Progenitor cell of endocrine pancreas (in vitro differentiated cells): Measurements from ENCODE around the gene WIPI1. TPM values are rescaled to one million over a fixed set of nuclear protein-coding genes. Genes with fewer than 3 reads are reported as not detected.

Experiments
- DNase-seq: peaks from one replicate; pipeline ENCODE4 v3.0.0; 2021; ENCODE audit warnings: low spot score; ENCODE audit not compliant: unreplicated experiment
- H3K27ac Mint-ChIP-seq: 2 replicates; pipeline ENCODE4 v1.8.0; 2021; ENCODE audit warnings: mild to moderate bottlenecking, moderate library complexity, mixed read lengths
- H3K27me3 Mint-ChIP-seq: 2 replicates; pipeline ENCODE4 v1.8.0; 2021; ENCODE audit warnings: mixed read lengths
- H3K36me3 Mint-ChIP-seq: 2 replicates; pipeline ENCODE4 v1.8.0; 2022; ENCODE audit warnings: mixed read lengths; ENCODE audit not compliant: insufficient read depth
- H3K4me1 Mint-ChIP-seq: 2 replicates; pipeline ENCODE4 v1.8.0; 2021; ENCODE audit warnings: low read depth, mixed read lengths
- H3K4me3 Mint-ChIP-seq: 2 replicates; pipeline ENCODE4 v1.8.0; 2021; ENCODE audit warnings: low read depth, mild to moderate bottlenecking, moderate library complexity, mixed read lengths
- H3K9me3 Mint-ChIP-seq: 2 replicates; pipeline ENCODE4 v1.8.0; 2021; ENCODE audit warnings: low read depth, mixed read lengths
- total RNA-seq: library from RNA; stranded (reverse); gene quantifications from 2 replicates; pipeline ENCODE4 v1.2.1, GENCODE V29; 2021
- TF ChIP-seq, protein P1 (sequence below): fragments of 200-600 bp; sonication (generic); IDR thresholded peaks from one replicate; pipeline ENCODE4 v1.5.0; 2021; ENCODE audit warnings: antibody characterized with exemption, mild to moderate bottlenecking; ENCODE audit not compliant: unreplicated experiment

Gene WIPI1
- total RNA-seq, 1 donor from 2014 or later: 53.5 TPM

DNA sequence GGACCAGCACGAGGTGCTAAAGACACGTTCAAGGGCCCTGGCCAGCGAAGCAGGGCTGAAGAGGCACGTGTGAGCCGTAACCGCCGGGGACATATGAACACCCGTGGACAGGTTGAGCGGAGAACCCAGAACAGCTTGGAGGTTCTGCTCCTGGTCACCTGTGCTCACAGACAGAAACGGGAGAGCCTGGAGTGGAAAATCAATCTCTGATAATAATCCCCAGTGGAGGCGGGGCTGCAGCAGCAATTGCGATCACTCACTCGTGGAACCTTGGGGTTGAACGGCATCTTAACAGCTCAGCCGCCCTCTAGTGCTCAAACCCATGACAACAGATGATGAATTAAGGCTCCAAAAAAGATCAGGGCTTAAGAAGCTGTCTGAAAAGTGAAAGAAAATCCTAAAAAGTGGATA lies 25.6 kb downstream of the WIPI1 start:
- no peak overlapping the region for H3K27ac Mint-ChIP-seq
- TF ChIP-seq, protein P1, sequence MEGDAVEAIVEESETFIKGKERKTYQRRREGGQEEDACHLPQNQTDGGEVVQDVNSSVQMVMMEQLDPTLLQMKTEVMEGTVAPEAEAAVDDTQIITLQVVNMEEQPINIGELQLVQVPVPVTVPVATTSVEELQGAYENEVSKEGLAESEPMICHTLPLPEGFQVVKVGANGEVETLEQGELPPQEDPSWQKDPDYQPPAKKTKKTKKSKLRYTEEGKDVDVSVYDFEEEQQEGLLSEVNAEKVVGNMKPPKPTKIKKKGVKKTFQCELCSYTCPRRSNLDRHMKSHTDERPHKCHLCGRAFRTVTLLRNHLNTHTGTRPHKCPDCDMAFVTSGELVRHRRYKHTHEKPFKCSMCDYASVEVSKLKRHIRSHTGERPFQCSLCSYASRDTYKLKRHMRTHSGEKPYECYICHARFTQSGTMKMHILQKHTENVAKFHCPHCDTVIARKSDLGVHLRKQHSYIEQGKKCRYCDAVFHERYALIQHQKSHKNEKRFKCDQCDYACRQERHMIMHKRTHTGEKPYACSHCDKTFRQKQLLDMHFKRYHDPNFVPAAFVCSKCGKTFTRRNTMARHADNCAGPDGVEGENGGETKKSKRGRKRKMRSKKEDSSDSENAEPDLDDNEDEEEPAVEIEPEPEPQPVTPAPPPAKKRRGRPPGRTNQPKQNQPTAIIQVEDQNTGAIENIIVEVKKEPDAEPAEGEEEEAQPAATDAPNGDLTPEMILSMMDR: peak; percentile 35
- no peak overlapping the region for H3K4me3 Mint-ChIP-seq

DNA sequence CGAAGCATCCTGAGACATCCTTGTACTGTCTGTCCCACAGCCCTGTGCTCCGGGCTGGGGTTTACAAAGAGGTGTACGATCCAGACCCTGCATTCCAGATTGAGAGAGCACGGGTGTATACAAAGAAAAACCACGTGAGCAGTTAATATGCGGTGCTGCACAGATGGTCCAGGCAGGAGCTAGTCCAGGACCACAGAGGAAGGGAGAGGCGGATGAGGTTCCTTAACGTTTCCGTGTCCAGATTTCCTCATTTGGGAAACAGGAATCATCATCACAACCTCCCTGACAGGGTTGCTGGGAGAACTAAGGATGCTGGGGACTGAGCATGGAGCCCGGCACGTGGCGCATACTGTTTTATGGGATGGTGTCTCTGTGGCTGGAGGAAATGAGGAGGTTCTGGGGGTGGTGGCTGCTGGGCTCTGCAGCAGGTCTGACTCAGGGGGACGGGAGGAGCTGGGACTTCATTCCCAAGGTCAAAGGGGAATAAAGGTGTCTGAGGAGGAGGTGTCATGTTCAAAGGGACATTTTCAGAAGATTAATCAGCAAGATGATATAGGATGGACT lies 26.2 kb downstream of the WIPI1 start:
- Mint-ChIP-seq H3K9me3 (no peaks in the 10 kb centered on the region), H3K4me3 (no peak overlapping the region), H3K36me3 (peaks cover 21% of the 10 kb centered on the region), H3K27ac (no peak overlapping the region), H3K27me3 (no peaks in the 10 kb centered on the region), H3K4me1 (peaks cover under 1% of the 10 kb centered on the region)
- DNase-seq: no peak
- TF ChIP-seq, protein P1: no peak

More for the DNA sequence above, 25.6 kb downstream of the WIPI1 start:
- Mint-ChIP-seq H3K4me1 (peaks cover 2% of the 10 kb centered on the region), H3K36me3 (peaks cover 24% of the 10 kb centered on the region), H3K27me3 (no peaks in the 10 kb centered on the region), H3K9me3 (no peaks in the 10 kb centered on the region)
- no peak for DNase-seq

DNA sequence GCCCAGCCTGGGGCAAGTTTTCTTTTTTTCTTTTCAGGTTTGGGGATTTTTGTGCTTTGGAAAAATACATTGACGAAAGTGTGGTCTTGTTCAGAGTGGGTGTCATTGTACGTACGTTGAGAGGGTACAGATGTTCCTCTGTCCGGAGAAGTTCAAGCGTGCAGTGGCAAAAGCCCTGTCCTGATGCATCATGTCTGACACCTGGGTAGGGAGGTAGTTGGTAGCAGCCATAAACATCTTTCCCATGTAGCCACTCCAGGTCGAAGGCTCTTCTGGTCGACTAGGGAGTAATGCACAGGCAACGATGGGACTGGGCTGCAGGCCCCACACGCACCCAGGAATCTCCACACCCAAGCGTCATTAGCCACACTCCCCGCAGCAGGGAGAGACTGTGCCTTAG lies 27.4 kb downstream of the WIPI1 start:
- Mint-ChIP-seq H3K27ac (no peak overlapping the region), H3K27me3 (no peaks in the 10 kb centered on the region), H3K9me3 (no peaks in the 10 kb centered on the region), H3K4me3 (no peak overlapping the region), H3K36me3 (peaks cover 19% of the 10 kb centered on the region), H3K4me1 (no peaks in the 10 kb centered on the region)
- TF ChIP-seq, protein P1: no peak
- DNase-seq: no peak

DNA sequence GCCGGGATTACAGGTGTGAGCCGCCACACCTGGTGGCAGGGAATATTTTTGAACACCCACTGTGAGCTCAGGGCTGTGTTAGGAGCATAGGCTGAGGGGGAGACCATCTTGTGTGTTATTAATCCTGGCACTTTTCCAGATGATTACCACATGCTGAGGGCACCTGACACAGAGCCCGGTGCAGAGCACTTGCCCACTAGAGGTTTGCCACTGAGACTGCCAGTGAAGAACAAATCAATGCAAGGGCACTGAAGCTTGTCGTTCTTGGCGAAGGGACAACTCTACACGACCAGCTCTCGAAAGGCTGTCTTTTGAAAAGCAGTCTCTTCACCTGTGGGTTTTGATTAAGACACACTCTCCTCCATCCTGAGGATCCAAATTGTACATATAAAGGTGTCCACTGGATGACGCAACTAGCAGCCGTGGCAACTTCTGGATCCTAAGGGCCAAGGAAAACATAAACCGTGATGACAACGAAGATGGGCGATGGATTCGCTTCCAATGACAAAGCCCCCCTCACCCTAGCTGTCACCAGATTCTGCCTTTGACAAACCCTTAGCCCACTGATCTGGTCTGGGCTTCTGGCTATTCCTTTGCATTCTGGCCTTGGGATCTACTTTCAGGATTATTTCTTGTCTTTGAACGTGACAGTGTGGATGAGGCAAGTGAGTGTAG lies 28.7 kb downstream of the WIPI1 start:
- peaks cover 19% of the 10 kb centered on the region for H3K36me3 Mint-ChIP-seq
- no peak for DNase-seq
- H3K4me1 Mint-ChIP-seq: no peaks in the 10 kb centered on the region
- H3K27me3 Mint-ChIP-seq: no peaks in the 10 kb centered on the region
- H3K9me3 Mint-ChIP-seq: no peaks in the 10 kb centered on the region
- TF ChIP-seq, protein P1: no peak
- peak overlapping the region; percentile 90 for H3K27ac Mint-ChIP-seq
- no peak overlapping the region for H3K4me3 Mint-ChIP-seq

DNA sequence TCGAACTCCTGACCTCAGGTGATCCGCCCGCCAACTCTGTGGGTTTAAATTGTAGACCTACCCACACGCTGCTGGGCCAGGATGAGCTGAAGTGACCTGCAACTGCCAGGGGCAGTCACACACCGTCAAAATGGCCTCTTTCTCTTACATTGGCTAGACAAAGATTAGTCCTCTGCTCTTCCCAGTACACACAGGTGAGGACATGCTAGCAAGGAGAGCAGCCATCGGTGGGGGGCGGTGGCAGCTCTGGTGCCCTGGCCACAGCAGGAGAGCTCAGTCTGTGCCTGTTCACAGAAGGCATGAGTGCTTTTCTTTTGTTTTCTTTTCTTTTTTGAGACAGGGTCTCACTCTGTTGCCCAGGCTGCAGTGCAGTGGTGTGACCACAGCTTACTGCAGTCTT lies 29.7 kb downstream of the WIPI1 start:
- TF ChIP-seq, protein P1: no peak
- Mint-ChIP-seq H3K4me3 (no peak overlapping the region), H3K9me3 (no peaks in the 10 kb centered on the region), H3K27ac (no peak overlapping the region), H3K4me1 (no peaks in the 10 kb centered on the region), H3K27me3 (no peaks in the 10 kb centered on the region), H3K36me3 (peaks cover 14% of the 10 kb centered on the region)
- DNase-seq: no peak
